Keratinocyte (primary cell): ENCODE results near the gene SEC14L1. TPM values are rescaled to one million over a fixed set of nuclear protein-coding genes. Genes with fewer than 3 reads are reported as not detected.

Experiments
- DNase-seq: peaks from one replicate; pipeline ENCODE4 v3.0.0-alpha.2; 2011; ENCODE audit warnings: low read depth, missing footprints, low spot score
- FAIRE-seq: peaks from 2 replicates; lab custom pipeline; 2011; peaks lifted over from hg19 to GRCh38; lab: Jason Lieb, UNC
- H2AFZ ChIP-seq: 2 replicates; pipeline ENCODE4 v1.6.0; 2012; ENCODE audit warnings: low read length, control low read depth, inconsistent platforms; ENCODE audit not compliant: control insufficient read depth
- H3K27ac ChIP-seq: 2 replicates; pipeline ENCODE4 v1.5.1; 2011; ENCODE audit warnings: low read length; ENCODE audit not compliant: control insufficient read depth, insufficient read depth
- H3K27me3 ChIP-seq: 3 replicates; pipeline ENCODE4 v1.6.0; 2011; ENCODE audit warnings: low read length; ENCODE audit not compliant: control insufficient read depth, insufficient read depth; ENCODE audit errors: extremely low read depth
- H3K36me3 ChIP-seq, 2 experiments: 2 replicates in 1 of 2; 3 replicates in 1 of 2; pipeline ENCODE4 v1.5.1; 2011; ENCODE audit warnings: low read length in 2 of 2, mild to moderate bottlenecking in 1 of 2; ENCODE audit not compliant: control insufficient read depth in 2 of 2, insufficient read depth in 2 of 2; ENCODE audit errors: extremely low read depth in 1 of 2
- H3K4me1 ChIP-seq: 3 replicates; pipeline ENCODE4 v1.5.1; 2011; ENCODE audit warnings: low read length; ENCODE audit not compliant: control insufficient read depth, insufficient read depth; ENCODE audit errors: extremely low read depth
- H3K4me2 ChIP-seq: 3 replicates; pipeline ENCODE4 v1.6.0; 2011; ENCODE audit warnings: low read depth, low read length; ENCODE audit not compliant: control insufficient read depth, insufficient read depth; ENCODE audit errors: extremely low read depth
- H3K4me3 ChIP-seq, 3 experiments: fragments of 200-600 bp in 1 of 3; sonication (generic) in 1 of 3; 2 replicates in 2 of 3; 3 replicates in 1 of 3; pipeline ENCODE4 v1.5.1; 2011 to 2016; ENCODE audit warnings: low read length in 3 of 3, mild to moderate bottlenecking in 3 of 3, control low read depth in 2 of 3, inconsistent platforms in 1 of 3, low read depth in 1 of 3, mixed read lengths in 1 of 3, mixed run types in 1 of 3, moderate library complexity in 1 of 3; ENCODE audit not compliant: control insufficient read depth in 2 of 3, insufficient read depth in 2 of 3; ENCODE audit errors: extremely low read depth in 1 of 3
- H3K79me2 ChIP-seq: 2 replicates; pipeline ENCODE4 v1.6.0; 2012; ENCODE audit warnings: low read length; ENCODE audit not compliant: control insufficient read depth, insufficient read depth
- H3K9ac ChIP-seq: 3 replicates; pipeline ENCODE4 v1.6.0; 2011; ENCODE audit warnings: low read length; ENCODE audit not compliant: control insufficient read depth, insufficient read depth; ENCODE audit errors: extremely low read depth
- H3K9me1 ChIP-seq: 3 replicates; pipeline ENCODE4 v1.6.0; 2011; ENCODE audit warnings: low read length; ENCODE audit not compliant: control insufficient read depth, insufficient read depth; ENCODE audit errors: extremely low read depth
- H3K9me3 ChIP-seq: 2 replicates; pipeline ENCODE4 v1.5.1; 2012; ENCODE audit warnings: low read depth, low read length; ENCODE audit not compliant: control insufficient read depth
- H4K20me1 ChIP-seq: 3 replicates; pipeline ENCODE4 v1.6.0; 2011; ENCODE audit warnings: low read length; ENCODE audit not compliant: control insufficient read depth, insufficient read depth; ENCODE audit errors: extremely low read depth
- EZH2 ChIP-seq: IDR thresholded peaks from one replicate; pipeline ENCODE4 v1.6.1; 2012; ENCODE audit warnings: inconsistent platforms, mild to moderate bottlenecking, low read length, moderate library complexity
- dilution Hi-C: fragments of 300-500 bp; cut with MboI; formaldehyde crosslinking; loops from one replicate; pipeline ENCODE4 v1.7.0; 2020; ENCODE audit warnings: low sequenced_read_pairs; ENCODE audit not compliant: extremely low pct_ligation_motif_present
- polyA plus RNA-seq, 5 experiments: library from polyadenylated mRNA; depleted of rRNA in 3 of 5; stranded (reverse) in 3 of 5; stranded (forward) in 1 of 5; unstranded in 1 of 5; fragments of >200 nt; gene quantifications; 1 replicate in 1 of 5; 2 replicates in 3 of 5; 3 replicates in 1 of 5; pipeline versions ENCODE4 v1.2.1 to v1.2.3, GENCODE V29; 2011 to 2012; ENCODE audit warnings: missing spikeins in 2 of 5, low read depth in 1 of 5, low replicate concordance in 1 of 5
- TF ChIP-seq, protein P1 (sequence below), 3 experiments: IDR thresholded peaks in 1 of 3; conservative IDR thresholded peaks in 1 of 3; optimal IDR thresholded peaks in 1 of 3; 2 replicates in 2 of 3; 3 replicates in 1 of 3; pipeline versions ENCODE3 to v1.5.1; 2011; ENCODE audit warnings: low read length in 3 of 3, mild to moderate bottlenecking in 3 of 3, moderate library complexity in 2 of 3, control low read depth in 1 of 3, inconsistent platforms in 1 of 3; ENCODE audit not compliant: insufficient read depth in 2 of 3; ENCODE audit errors: extremely low read depth in 1 of 3

Gene SEC14L1
- polyA plus RNA-seq, 1 donor (not counting 4 experiments of a cell fraction or from before 2014, with no cell fraction given): 35.6 TPM

DNA sequence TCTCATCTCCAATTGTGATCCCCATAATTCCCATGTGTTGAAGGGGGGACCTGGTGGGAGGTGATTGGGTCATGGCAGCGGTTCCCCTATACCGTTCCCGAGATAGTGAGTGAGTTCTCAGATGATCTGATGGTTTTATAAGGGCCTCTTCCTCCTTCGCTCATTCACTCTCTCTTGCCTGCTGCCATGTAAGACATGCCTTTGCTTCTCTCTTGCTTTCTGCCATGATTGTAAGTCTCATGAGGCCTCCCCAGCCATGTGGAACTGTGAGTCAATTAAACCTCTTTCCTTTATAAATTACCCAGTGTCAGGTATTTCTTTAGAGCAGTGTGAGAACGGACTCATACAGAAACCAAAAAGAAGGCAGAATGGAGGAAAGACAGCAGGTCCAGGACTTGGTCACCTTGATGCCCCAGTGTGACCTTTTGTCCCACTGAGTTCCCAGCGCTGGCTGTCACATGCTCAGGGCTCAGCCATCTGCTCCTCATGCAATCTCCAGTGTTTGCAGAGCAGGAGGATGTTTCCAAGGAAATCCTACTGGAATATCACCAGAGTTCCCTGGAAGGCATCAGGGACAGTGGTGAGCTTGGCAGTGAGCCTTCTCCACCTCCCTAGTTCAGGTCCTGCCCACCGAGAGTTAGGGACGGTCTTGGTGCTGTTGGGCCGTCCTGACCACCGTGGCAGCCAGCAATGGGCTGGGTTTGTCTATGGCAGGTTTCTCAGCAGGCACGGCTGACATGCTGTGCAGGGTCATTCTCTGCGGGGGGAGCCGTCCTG is 96.7 kb downstream of the SEC14L1 start:
- H2AFZ ChIP-seq: no peak overlapping the region
- no peak overlapping the region for H3K4me3 ChIP-seq
- dilution Hi-C loops: no loop called here
- H3K27ac ChIP-seq: no peak overlapping the region
- H3K79me2 ChIP-seq: no peaks in the 10 kb centered on the region
- no peaks in the 10 kb centered on the region for H3K4me1 ChIP-seq
- FAIRE-seq: no peak
- DNase-seq: no peak
- H4K20me1 ChIP-seq: no peaks in the 10 kb centered on the region
- no peak for TF ChIP-seq EZH2
- TF ChIP-seq, protein P1, sequence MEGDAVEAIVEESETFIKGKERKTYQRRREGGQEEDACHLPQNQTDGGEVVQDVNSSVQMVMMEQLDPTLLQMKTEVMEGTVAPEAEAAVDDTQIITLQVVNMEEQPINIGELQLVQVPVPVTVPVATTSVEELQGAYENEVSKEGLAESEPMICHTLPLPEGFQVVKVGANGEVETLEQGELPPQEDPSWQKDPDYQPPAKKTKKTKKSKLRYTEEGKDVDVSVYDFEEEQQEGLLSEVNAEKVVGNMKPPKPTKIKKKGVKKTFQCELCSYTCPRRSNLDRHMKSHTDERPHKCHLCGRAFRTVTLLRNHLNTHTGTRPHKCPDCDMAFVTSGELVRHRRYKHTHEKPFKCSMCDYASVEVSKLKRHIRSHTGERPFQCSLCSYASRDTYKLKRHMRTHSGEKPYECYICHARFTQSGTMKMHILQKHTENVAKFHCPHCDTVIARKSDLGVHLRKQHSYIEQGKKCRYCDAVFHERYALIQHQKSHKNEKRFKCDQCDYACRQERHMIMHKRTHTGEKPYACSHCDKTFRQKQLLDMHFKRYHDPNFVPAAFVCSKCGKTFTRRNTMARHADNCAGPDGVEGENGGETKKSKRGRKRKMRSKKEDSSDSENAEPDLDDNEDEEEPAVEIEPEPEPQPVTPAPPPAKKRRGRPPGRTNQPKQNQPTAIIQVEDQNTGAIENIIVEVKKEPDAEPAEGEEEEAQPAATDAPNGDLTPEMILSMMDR (optimal IDR thresholded peaks at IDR 0.05 in 1 of 3, IDR thresholded peaks at IDR 0.05 in 1 of 3, conservative IDR thresholded peaks at IDR 0.05 in 1 of 3; ENCODE audit: extremely low read depth in 1 of 3, insufficient read depth in 2 of 3, low read length in 3 of 3): no peak
- H3K27me3 ChIP-seq: peaks cover 7% of the 10 kb centered on the region
- H3K9me3 ChIP-seq: peaks cover 4% of the 10 kb centered on the region
- H3K4me2 ChIP-seq: no peak overlapping the region
- no peaks in the 10 kb centered on the region for H3K9me1 ChIP-seq
- no peaks in the 10 kb centered on the region for H3K36me3 ChIP-seq
- H3K9ac ChIP-seq: no peak overlapping the region

DNA sequence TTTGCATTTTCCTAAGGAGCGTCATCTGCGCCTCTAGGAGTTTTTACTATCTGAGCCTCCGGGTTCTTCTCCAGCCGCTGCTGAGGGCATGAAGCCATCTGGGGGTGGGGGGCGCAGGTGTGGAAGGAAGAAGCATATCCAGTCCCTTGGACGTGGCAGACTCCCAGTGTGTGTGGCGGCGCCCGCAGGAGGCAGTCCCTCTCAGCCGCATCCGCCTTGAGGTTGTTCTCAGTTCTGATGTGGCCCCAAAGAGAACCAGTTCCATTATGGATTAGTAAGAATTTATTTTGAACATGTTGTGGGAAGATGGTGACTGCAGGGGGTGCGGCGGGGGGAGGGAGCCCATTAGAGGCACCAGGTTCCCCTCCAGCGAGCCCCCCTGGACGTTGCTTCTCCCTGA is 100.2 kb downstream of the SEC14L1 start:
- Histone ChIP-seq H3K4me2 (no peak overlapping the region), H3K36me3 (no peaks in the 10 kb centered on the region), H2AFZ (no peak overlapping the region), H3K4me1 (no peaks in the 10 kb centered on the region), H3K9me1 (no peaks in the 10 kb centered on the region), H3K9me3 (no peaks in the 10 kb centered on the region), H3K27me3 (peaks cover 7% of the 10 kb centered on the region), H3K79me2 (no peaks in the 10 kb centered on the region), H3K27ac (no peak overlapping the region), H3K9ac (no peak overlapping the region), H3K4me3 (no peak overlapping the region), H4K20me1 (no peaks in the 10 kb centered on the region)
- FAIRE-seq (no peak), DNase-seq (no peak)
- dilution Hi-C loops: no loop called here
- no peak for TF ChIP-seq EZH2
- TF ChIP-seq, protein P1 (optimal IDR thresholded peaks at IDR 0.05 in 1 of 3, IDR thresholded peaks at IDR 0.05 in 1 of 3, conservative IDR thresholded peaks at IDR 0.05 in 1 of 3; ENCODE audit: extremely low read depth in 1 of 3, insufficient read depth in 2 of 3, low read length in 3 of 3): no peak
